Tibial artery (tissue), 4 donors: ENCODE measurements around the gene FOXJ3.

ENCODE experiments used
- DNase-seq, 2 donors: peaks; one replicate each; pipeline ENCODE4 v3.0.0-alpha.2; 2019
- H3K27ac ChIP-seq, 2 donors: fragments of 200-600 bp; sonication (generic) in 1 of 2; 1 replicate in 1 of 2; 2 replicates in 1 of 2; pipeline ENCODE4 v1.5.1; 2018 to 2019; ENCODE audit warnings: mild to moderate bottlenecking in 1 of 2
- H3K27me3 ChIP-seq, 2 donors: fragments of 200-600 bp; sonication (generic) in 1 of 2; one replicate each; pipeline versions ENCODE4 v1.5.1 to v1.6.0; 2016 to 2019
- H3K36me3 ChIP-seq, 3 donors: fragments of 200-600 bp; sonication (generic) in 2 of 3; one replicate each; pipeline ENCODE4 v1.5.1; 2016 to 2019; ENCODE audit warnings: mild to moderate bottlenecking in 2 of 3
- H3K4me1 ChIP-seq, 4 donors: fragments of 200-600 bp; sonication (generic) in 2 of 4; 1 replicate in 3 of 4; 2 replicates in 1 of 4; pipeline ENCODE4 v1.5.1; 2016 to 2019
- H3K4me3 ChIP-seq, 2 donors: fragments of 200-600 bp; sonication (generic) in 1 of 2; 1 replicate in 1 of 2; 2 replicates in 1 of 2; pipeline ENCODE4 v1.5.1; 2018 to 2019; ENCODE audit warnings: mild to moderate bottlenecking in 2 of 2
- H3K9me3 ChIP-seq, 3 donors: fragments of 200-600 bp; sonication (generic) in 1 of 3; one replicate each; pipeline ENCODE4 v1.5.1; 2016 to 2019
- CTCF ChIP-seq, 2 experiments: fragments of 200-600 bp in 1 of 2; fragments of 450-650 bp in 1 of 2; IDR thresholded peaks; one replicate each; pipeline ENCODE4 v1.5.1; 2017 to 2019; ENCODE audit warnings: antibody characterized with exemption in 2 of 2, mild to moderate bottlenecking in 1 of 2, moderate library complexity in 1 of 2
- intact Hi-C: fragments of 100-400 bp; cut with DNase I; formaldehyde crosslinking; loops from one replicate; pipeline ENCODE4 v1.15.0; 2023; ENCODE audit warnings: low total_unique reads

The FOXJ3 gene

GRCh38 chr1:42311138-42311537, 23.9 kb downstream of the FOXJ3 start:
- no peak for TF ChIP-seq CTCF (IDR thresholded peaks at IDR 0.05)
- DNase-seq = no peak
- H3K4me1 ChIP-seq = peaks cover 0 to 40% (median 18%) of the 10 kb centered on the region in 4 donors
- no peaks in the 10 kb centered on the region for H3K9me3 ChIP-seq
- no peak overlapping the region for H3K27ac ChIP-seq
- intact Hi-C loops = no loop called here
- H3K4me3 ChIP-seq = no peak overlapping the region
- no peaks in the 10 kb centered on the region for H3K36me3 ChIP-seq
- H3K27me3 ChIP-seq = no peaks in the 10 kb centered on the region

- no peaks in the 10 kb centered on the region for H3K27me3 ChIP-seq
- peaks cover 0 to 5% (median 0%) of the 10 kb centered on the region in 4 donors for H3K4me1 ChIP-seq
- no peak overlapping the region for H3K4me3 ChIP-seq
- no peak overlapping the region for H3K27ac ChIP-seq
- DNase-seq = no peak
- no peaks in the 10 kb centered on the region for H3K9me3 ChIP-seq
- intact Hi-C loops = no loop called here
- TF ChIP-seq CTCF (IDR thresholded peaks at IDR 0.05) = no peak
- no peaks in the 10 kb centered on the region for H3K36me3 ChIP-seq
Observed at GRCh38 chr1:42306977-42307376, 28.1 kb downstream of the FOXJ3 start.

- DNase-seq = no peak
- H3K27ac ChIP-seq = no peak overlapping the region
- no peaks in the 10 kb centered on the region for H3K4me1 ChIP-seq
- no peaks in the 10 kb centered on the region for H3K27me3 ChIP-seq
- no peaks in the 10 kb centered on the region for H3K36me3 ChIP-seq
- no peak for TF ChIP-seq CTCF (IDR thresholded peaks at IDR 0.05)
- intact Hi-C loops = no loop called here
- no peak overlapping the region for H3K4me3 ChIP-seq
- H3K9me3 ChIP-seq = no peaks in the 10 kb centered on the region
Observed at GRCh38 chr1:42305639-42306038, 29.4 kb downstream of the FOXJ3 start.

GRCh38 chr1:42302034-42302433, 33.0 kb downstream of the FOXJ3 start:
- Histone ChIP-seq H3K36me3 (no peaks in the 10 kb centered on the region), H3K4me3 (no peak overlapping the region), H3K4me1 (no peaks in the 10 kb centered on the region), H3K27ac (no peak overlapping the region), H3K27me3 (no peaks in the 10 kb centered on the region), H3K9me3 (no peaks in the 10 kb centered on the region)
- DNase-seq = no peak
- TF ChIP-seq CTCF (IDR thresholded peaks at IDR 0.05) = no peak
- intact Hi-C loops = no loop called here

GRCh38 chr1:42298520-42298919, 36.5 kb downstream of the FOXJ3 start:
- Histone ChIP-seq H3K4me3 (no peak overlapping the region), H3K27ac (no peak overlapping the region), H3K4me1 (no peaks in the 10 kb centered on the region), H3K36me3 (no peaks in the 10 kb centered on the region), H3K9me3 (no peaks in the 10 kb centered on the region), H3K27me3 (no peaks in the 10 kb centered on the region)
- DNase-seq = no peak
- no peak for TF ChIP-seq CTCF (IDR thresholded peaks at IDR 0.05)
- intact Hi-C loops = no loop called here

- TF ChIP-seq CTCF (IDR thresholded peaks at IDR 0.05) = no peak
- no peaks in the 10 kb centered on the region for H3K36me3 ChIP-seq
- intact Hi-C loops = no loop called here
- no peak overlapping the region for H3K27ac ChIP-seq
- no peaks in the 10 kb centered on the region for H3K27me3 ChIP-seq
- no peak overlapping the region for H3K4me3 ChIP-seq
- H3K4me1 ChIP-seq = no peaks in the 10 kb centered on the region
- H3K9me3 ChIP-seq = no peaks in the 10 kb centered on the region
- no peak for DNase-seq
Observed at GRCh38 chr1:42295816-42296215, 39.2 kb downstream of the FOXJ3 start.
